SK-N-SH (cell line): ENCODE data around the gene TCL1B. TPM values are rescaled to one million over a fixed set of nuclear protein-coding genes. Genes with fewer than 3 reads are reported as not detected.

Source experiments
- CTCF ChIA-PET: fragments of 300-600, 350-600 bp; formaldehyde crosslinking; extraction: SDS; loops from one replicate; lab custom pipeline; 2021; lab: Yijun Ruan, JAX
- POLR2A ChIA-PET: fragments of 350-600 bp; sonication (Branson Sonifier 250); formaldehyde crosslinking; extraction: SDS; loops from one replicate; lab custom pipeline; 2020; ENCODE audit warnings: antibody characterized with exemption, inconsistent platforms; lab: Yijun Ruan, JAX
- DNase-seq: peaks from one replicate; pipeline ENCODE4 v3.0.0; 2012
- H2AFZ ChIP-seq: fragments of 200-600 bp; sonication (generic); 2 replicates; pipeline ENCODE4 v1.8.1; 2016; ENCODE audit warnings: antibody characterized with exemption, mild to moderate bottlenecking, low read depth
- H3F3A ChIP-seq: fragments of 200-600 bp; sonication (generic); replicated peaks from 2 replicates; pipeline ENCODE3; 2016; ENCODE audit warnings: antibody characterized with exemption, mild to moderate bottlenecking; ENCODE audit not compliant: insufficient read depth
- H3K27ac ChIP-seq, 2 experiments: fragments of 200-500 bp in 1 of 2; fragments of 200-600 bp in 1 of 2; sonication (Bioruptor generic) in 1 of 2; sonication (generic), shearing (Covaris generic) in 1 of 2; 2 replicates each; pipeline versions ENCODE4 v1.5.1 to v1.6.1; 2014 to 2016; ENCODE audit warnings: low read depth in 2 of 2, inconsistent platforms in 1 of 2, low read length in 1 of 2, mild to moderate bottlenecking in 1 of 2, mixed read lengths in 1 of 2
- H3K27me3 ChIP-seq: fragments of 200-600 bp; sonication (generic), shearing (Covaris generic); 2 replicates; pipeline ENCODE4 v1.6.1; 2016; ENCODE audit warnings: mixed run types; ENCODE audit not compliant: insufficient read depth
- H3K36me3 ChIP-seq, 2 experiments: fragments of 200-500 bp in 1 of 2; fragments of 200-600 bp in 1 of 2; sonication (Bioruptor generic) in 1 of 2; sonication (generic) in 1 of 2; replicated peaks in 1 of 2; 2 replicates each; pipeline versions ENCODE3 to v1.5.1; 2014 to 2016; ENCODE audit warnings: low read length in 1 of 2, mild to moderate bottlenecking in 1 of 2; ENCODE audit not compliant: insufficient read depth in 2 of 2, control insufficient read depth in 1 of 2
- H3K4me1 ChIP-seq, 2 experiments: fragments of 200-500 bp in 1 of 2; fragments of 200-600 bp in 1 of 2; sonication (Bioruptor generic) in 1 of 2; sonication (generic), shearing (Covaris generic) in 1 of 2; 2 replicates each; pipeline versions ENCODE4 v1.5.1 to v1.6.1; 2014 to 2016; ENCODE audit warnings: low read depth in 1 of 2, low read length in 1 of 2, mixed run types in 1 of 2; ENCODE audit not compliant: insufficient read depth in 2 of 2, control insufficient read depth in 1 of 2
- H3K4me2 ChIP-seq: fragments of 200-600 bp; sonication (generic), shearing (Covaris generic); 2 replicates; pipeline ENCODE4 v1.6.1; 2017; ENCODE audit warnings: mixed run types
- H3K4me3 ChIP-seq, 2 experiments: fragments of 200-500 bp in 1 of 2; fragments of 200-600 bp in 1 of 2; sonication (Bioruptor generic) in 1 of 2; sonication (generic), shearing (Covaris generic) in 1 of 2; 2 replicates each; pipeline versions ENCODE4 v1.5.1 to v1.8.1; 2014 to 2016; ENCODE audit warnings: low read depth in 2 of 2, inconsistent platforms in 1 of 2, low read length in 1 of 2, mild to moderate bottlenecking in 1 of 2, mixed read lengths in 1 of 2, moderate library complexity in 1 of 2
- H3K79me2 ChIP-seq: fragments of 200-600 bp; sonication (generic); 2 replicates; pipeline ENCODE4 v1.8.1; 2017; ENCODE audit warnings: mild to moderate bottlenecking; ENCODE audit not compliant: insufficient read depth
- H3K9ac ChIP-seq: fragments of 200-600 bp; sonication (generic); 2 replicates; pipeline ENCODE4 v1.6.1; 2017; ENCODE audit warnings: mixed run types
- H3K9me2 ChIP-seq: fragments of 200-600 bp; sonication (generic); 2 replicates; pipeline ENCODE4 v1.6.1; 2017; ENCODE audit warnings: mixed run types
- H3K9me3 ChIP-seq: fragments of 200-600 bp; sonication (generic); 2 replicates; pipeline ENCODE4 v1.6.1; 2017; ENCODE audit warnings: mixed run types, mild to moderate bottlenecking, moderate library complexity
- H4K20me1 ChIP-seq: fragments of 200-600 bp; sonication (generic); 2 replicates; pipeline ENCODE4 v1.6.1; 2017; ENCODE audit warnings: mild to moderate bottlenecking, mixed run types; ENCODE audit not compliant: insufficient read depth
- ELF1 ChIP-seq: IDR thresholded peaks from 2 replicates; pipeline ENCODE4 v1.4.0; 2012
- EZH2phosphoT487 ChIP-seq: fragments of 200-600 bp; sonication (generic); IDR thresholded peaks from 2 replicates; pipeline ENCODE4 v1.6.1; 2017; ENCODE audit warnings: low read depth, mixed run types, mild to moderate bottlenecking, antibody characterized with exemption, moderate library complexity, borderline replicate concordance
- FOSL2 ChIP-seq: IDR thresholded peaks from 2 replicates; pipeline ENCODE4 v1.4.0; 2012; ENCODE audit warnings: low read depth, mild to moderate bottlenecking, moderate library complexity, borderline replicate concordance
- FOXM1 ChIP-seq: IDR thresholded peaks from 2 replicates; pipeline ENCODE4 v1.4.0; 2012; ENCODE audit warnings: low read depth, mild to moderate bottlenecking
- NFIC ChIP-seq: IDR thresholded peaks from 2 replicates; pipeline ENCODE4 v1.4.0; 2012; ENCODE audit warnings: borderline replicate concordance
- RXRA ChIP-seq: IDR thresholded peaks from 2 replicates; pipeline ENCODE4 v1.4.0; 2012; ENCODE audit warnings: low read depth, mild to moderate bottlenecking, borderline replicate concordance
- SIN3A ChIP-seq: IDR thresholded peaks from 2 replicates; pipeline ENCODE4 v1.6.1; 2012; ENCODE audit warnings: low read depth, mild to moderate bottlenecking, low read length, moderate library complexity, borderline replicate concordance
- TAF1 ChIP-seq: IDR thresholded peaks from 2 replicates; pipeline ENCODE4 v1.6.1; 2012; ENCODE audit warnings: low read depth, mild to moderate bottlenecking, low read length, moderate library complexity, borderline replicate concordance
- TCF12 ChIP-seq: IDR thresholded peaks from 2 replicates; pipeline ENCODE4 v1.4.0; 2012
- YY1 ChIP-seq: IDR thresholded peaks from 2 replicates; pipeline ENCODE4 v1.4.0; 2012; ENCODE audit warnings: low read depth, mild to moderate bottlenecking
- ZBTB33 ChIP-seq: IDR thresholded peaks from 2 replicates; pipeline ENCODE4 v1.4.0; 2012; ENCODE audit warnings: low read depth, borderline replicate concordance
- WGBS: methylation state at CpG from one replicate; pipeline ENCODE4 v1.1.6; 2017; ENCODE audit warnings: low lambda C conversion rate; 5-methylcytosine and 5-hydroxymethylcytosine counted together
- polyA plus RNA-seq, 3 experiments: library from polyadenylated mRNA; depleted of rRNA; stranded (reverse); fragments of >200 nt; gene quantifications; 2 replicates each; pipeline ENCODE4 v1.2.3, GENCODE V29; 2012
- TF ChIP-seq, protein P1 (sequence below): IDR thresholded peaks from 2 replicates; pipeline ENCODE4 v1.6.1; 2012; ENCODE audit warnings: mild to moderate bottlenecking, low read depth, low read length, moderate library complexity
- TF ChIP-seq, protein P2 (sequence below): IDR thresholded peaks from 2 replicates; pipeline ENCODE4 v1.4.0; 2012; ENCODE audit warnings: low read depth

The TCL1B gene
- polyA plus RNA-seq, 1 of the 3 experiments (the other 2 are of a cell fraction): not detected

GRCh38 chr14:95675486-95675885, 10.7 kb upstream of the TCL1B start:
- H2AFZ ChIP-seq: no peak overlapping the region
- H4K20me1 ChIP-seq: no peaks in the 10 kb centered on the region
- H3K4me3 ChIP-seq: no peak overlapping the region
- TF ChIP-seq FOXM1 (no peak), TAF1 (no peak), NFIC (no peak), EZH2phosphoT487 (no peak), SIN3A (no peak), RXRA (no peak), YY1 (no peak), ELF1 (no peak), ZBTB33 (no peak), FOSL2 (no peak), TCF12 (no peak)
- TF ChIP-seq, protein P1, sequence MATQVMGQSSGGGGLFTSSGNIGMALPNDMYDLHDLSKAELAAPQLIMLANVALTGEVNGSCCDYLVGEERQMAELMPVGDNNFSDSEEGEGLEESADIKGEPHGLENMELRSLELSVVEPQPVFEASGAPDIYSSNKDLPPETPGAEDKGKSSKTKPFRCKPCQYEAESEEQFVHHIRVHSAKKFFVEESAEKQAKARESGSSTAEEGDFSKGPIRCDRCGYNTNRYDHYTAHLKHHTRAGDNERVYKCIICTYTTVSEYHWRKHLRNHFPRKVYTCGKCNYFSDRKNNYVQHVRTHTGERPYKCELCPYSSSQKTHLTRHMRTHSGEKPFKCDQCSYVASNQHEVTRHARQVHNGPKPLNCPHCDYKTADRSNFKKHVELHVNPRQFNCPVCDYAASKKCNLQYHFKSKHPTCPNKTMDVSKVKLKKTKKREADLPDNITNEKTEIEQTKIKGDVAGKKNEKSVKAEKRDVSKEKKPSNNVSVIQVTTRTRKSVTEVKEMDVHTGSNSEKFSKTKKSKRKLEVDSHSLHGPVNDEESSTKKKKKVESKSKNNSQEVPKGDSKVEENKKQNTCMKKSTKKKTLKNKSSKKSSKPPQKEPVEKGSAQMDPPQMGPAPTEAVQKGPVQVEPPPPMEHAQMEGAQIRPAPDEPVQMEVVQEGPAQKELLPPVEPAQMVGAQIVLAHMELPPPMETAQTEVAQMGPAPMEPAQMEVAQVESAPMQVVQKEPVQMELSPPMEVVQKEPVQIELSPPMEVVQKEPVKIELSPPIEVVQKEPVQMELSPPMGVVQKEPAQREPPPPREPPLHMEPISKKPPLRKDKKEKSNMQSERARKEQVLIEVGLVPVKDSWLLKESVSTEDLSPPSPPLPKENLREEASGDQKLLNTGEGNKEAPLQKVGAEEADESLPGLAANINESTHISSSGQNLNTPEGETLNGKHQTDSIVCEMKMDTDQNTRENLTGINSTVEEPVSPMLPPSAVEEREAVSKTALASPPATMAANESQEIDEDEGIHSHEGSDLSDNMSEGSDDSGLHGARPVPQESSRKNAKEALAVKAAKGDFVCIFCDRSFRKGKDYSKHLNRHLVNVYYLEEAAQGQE: no peak
- TF ChIP-seq, protein P2, sequence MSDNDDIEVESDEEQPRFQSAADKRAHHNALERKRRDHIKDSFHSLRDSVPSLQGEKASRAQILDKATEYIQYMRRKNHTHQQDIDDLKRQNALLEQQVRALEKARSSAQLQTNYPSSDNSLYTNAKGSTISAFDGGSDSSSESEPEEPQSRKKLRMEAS: no peak
- no peak overlapping the region for H3K9ac ChIP-seq
- H3K4me1 ChIP-seq: no peaks in the 10 kb centered on the region; a peak in 1 of 4 replicates
- ChIA-PET POLR2A (no interaction called here), CTCF (interaction anchor here (1.0 kb wide), 1 partner anchor 101 kb away, joined by 3 read pairs; no protein-coding TSS in a partner anchor)
- no peak overlapping the region for H3K27ac ChIP-seq
- H3K27me3 ChIP-seq: no peaks in the 10 kb centered on the region
- H3K36me3 ChIP-seq: no peaks in the 10 kb centered on the region
- no peaks in the 10 kb centered on the region for H3K9me2 ChIP-seq
- H3K4me2 ChIP-seq: no peak overlapping the region
- no peaks in the 10 kb centered on the region for H3K9me3 ChIP-seq
- DNase-seq: no peak
- 25% methylated on average over 1 of the region's 4 CpGs for WGBS
- no peaks in the 10 kb centered on the region for H3K79me2 ChIP-seq
- H3F3A ChIP-seq: no peaks in the 10 kb centered on the region
